ENCODE measurements around the gene LIN52.

- TF ChIP-seq CTCF (IDR thresholded peaks at IDR 0.05; ENCODE audit: low read length) = no peak
- TF ChIP-seq EZH2phosphoT487 (IDR thresholded peaks at IDR 0.05; ENCODE audit: low read length) = no peak
Measured at GRCh38 chr14:74109369-74109768, 24.6 kb downstream of the LIN52 start.

Data from MM.1S (cell line).